T-helper 2 cell (primary cell): ENCODE measurements around the gene VPREB3.

ENCODE experiments used
- DNase-seq, 5 experiments: peaks; one replicate each; pipeline versions ENCODE4 v3.0.0 to v3.0.0-alpha.2; 2012 to 2022
- total RNA-seq, 2 donors: gene quantifications; one replicate each; lab custom pipeline; 2026; lab: John Stamatoyannopoulos, UW

VPREB3 gene, protein sequence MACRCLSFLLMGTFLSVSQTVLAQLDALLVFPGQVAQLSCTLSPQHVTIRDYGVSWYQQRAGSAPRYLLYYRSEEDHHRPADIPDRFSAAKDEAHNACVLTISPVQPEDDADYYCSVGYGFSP
- total RNA-seq, result 0 reads per million in 2 donors

DNA sequence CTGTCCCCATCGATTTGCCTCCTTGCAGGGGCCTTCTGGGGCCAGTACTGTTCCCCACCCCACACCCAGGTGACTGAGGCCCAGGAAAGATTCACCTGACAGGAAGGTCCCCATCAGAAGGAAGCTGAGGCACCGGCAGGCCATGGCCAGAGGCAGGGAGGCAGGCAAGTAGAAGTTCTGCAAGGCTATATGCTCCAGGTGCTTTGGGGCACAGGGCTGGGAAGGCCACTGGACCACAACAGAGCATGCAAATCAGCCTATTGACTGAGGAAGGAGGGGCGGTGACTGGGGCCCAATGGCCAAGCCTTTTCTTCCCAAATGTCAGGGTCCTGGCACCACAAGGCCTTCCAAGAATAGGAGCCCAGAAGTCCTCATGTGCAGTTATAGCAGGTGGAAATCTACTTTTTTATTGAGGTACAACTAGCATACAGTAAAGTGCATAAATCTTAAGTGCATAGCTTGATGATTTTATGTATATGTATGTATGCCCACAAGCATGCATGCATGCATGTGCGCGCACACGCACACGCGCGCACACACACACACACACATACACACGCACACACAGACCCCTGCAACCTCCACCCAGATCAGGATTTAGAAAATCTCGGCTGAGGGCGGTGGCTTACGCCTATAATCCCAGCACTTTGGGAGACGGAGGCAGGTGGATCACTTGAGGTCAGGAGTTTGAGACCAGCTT is at the start of gene VPREB3:
Gene VPREB3 (minus strand): TSS at position 206 of the 700 bp plus-strand sequence. CDS start 62 bp downstream, at position 144.
- DNase-seq, result no peak

DNA sequence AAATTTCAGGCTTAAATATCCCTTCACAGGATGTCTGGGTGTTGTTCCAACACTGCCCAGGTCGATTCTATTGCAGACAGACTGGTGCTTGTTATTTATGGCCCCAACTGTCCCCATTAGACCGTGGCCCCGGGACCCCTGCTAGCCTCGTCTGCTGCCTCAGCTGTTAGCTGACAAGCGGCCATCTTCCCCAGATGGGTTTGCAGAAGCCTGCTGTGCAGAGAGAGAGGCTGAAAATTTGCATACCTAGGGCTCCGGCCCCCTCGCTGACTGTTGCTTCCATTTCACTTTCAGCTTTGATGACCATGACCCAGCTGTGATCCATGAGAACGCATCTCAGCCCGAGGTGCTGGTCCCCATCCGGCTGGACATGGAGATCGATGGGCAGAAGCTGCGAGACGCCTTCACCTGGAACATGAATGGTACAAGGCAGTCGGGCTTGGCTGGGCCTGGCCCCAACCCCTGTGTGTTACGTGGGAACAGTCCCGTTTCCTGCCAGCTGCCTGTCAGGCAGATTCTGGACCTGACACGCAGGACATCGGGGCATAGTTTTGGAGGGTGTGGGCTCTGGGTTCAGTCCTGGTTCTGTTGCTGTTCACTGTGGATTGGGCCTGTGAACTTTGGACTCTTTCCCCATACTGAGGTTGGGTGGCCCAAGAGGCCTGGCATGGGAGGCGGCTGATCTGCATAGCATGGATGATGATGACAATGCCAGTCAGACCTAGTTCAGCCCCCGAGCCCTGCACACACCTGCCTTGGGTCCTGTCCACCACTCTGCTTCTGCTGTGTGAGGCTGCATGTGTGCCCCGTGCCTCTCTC is 49.0 kb upstream of the VPREB3 start:
- no peak for DNase-seq

- DNase-seq, result no peak
Observed at GRCh38 chr22:23801886-23802377, 47.7 kb upstream of the VPREB3 start.

DNA sequence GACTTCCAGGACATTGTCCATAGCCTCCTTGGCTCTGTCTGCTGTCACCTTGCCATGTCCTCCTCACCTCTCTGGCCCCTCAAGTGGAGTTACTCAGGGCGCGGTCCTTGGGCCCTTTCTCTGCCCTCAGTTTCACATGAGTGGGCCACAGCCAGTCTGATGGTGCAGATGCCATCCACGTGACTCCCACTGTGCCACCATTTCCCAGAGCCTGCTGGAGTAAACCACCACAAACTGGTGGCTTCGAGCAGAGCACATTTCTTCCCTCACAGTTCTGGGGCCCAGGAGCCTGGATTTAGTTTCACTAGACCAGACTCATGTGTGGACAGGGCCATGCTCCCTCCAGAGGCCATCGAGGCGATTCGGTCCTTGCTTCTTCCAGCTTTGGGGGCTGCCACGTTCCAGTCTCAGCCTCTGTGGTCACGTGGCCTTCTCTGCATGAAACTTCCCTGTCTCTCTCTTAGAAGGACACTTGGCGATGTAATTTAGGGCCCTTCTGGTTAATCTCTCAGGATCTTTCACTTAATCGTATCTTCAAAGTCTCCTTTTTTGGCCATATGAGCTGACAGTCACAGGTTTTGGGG is 47.1 kb upstream of the VPREB3 start:
- DNase-seq, result no peak

DNA sequence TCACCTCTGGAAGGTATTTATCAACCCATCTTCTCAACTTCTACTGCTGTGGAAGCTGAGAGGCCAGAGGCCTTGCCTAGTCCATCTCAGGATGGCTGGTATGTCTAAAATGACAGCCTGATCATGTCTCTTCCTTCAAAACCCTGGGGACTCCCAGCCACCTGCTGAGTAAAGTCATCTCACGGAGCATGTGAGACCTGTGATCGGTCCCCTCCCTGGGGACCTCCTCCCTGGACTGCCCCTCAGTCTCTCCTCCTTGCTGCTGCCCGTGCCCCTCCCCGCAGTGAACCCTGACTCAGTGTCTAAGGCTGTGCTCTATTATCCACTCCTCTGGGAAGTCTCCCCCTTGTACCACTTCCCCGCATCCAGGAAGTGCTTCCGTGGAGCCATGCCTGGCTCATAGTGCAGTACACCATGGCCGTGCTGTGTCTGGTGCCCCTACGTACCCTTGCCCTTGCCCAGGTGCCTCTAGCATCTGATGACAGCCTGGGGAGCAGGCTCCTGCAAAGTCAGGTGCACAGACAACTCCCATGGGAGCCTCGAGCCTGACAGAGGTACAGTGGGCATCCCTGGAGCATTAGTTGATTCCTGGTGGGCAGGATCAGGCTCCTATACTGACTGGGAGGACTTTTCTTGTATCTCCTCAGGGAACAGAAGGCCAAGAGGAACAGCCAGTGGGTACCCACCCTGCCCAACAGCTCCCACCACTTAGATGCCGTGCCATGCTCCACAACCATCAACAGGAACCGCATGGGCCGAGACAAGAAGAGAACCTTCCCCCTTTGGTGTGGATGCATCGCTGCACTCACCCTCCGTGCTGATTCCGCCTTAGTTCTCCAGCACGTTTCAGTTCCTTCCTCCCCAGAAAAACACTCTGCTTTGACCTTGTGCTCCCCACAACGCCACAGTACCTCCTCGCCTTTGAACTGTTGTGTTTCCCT is 46.3 kb upstream of the VPREB3 start:
- no peak for DNase-seq

DNA sequence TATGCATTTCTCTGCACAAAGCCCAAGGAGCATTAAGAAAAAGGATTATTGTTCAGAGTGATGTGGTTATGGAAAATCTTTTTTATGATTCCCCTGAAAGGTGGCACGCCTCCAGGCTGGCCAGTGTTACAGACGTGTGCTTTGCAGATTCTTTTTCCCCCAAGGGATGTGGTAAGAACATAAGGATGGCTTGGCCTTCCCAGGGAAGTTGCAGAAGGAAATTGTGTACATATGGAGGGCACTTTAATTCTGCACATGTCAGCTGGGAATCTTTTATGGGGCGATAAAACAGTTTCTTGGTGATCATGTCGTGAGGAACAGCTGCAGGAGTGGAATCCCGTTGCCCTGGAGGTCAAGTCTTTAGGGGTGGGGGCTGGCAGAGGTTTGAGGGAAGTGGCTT is 42.2 kb upstream of the VPREB3 start:
- DNase-seq, result no peak

DNA sequence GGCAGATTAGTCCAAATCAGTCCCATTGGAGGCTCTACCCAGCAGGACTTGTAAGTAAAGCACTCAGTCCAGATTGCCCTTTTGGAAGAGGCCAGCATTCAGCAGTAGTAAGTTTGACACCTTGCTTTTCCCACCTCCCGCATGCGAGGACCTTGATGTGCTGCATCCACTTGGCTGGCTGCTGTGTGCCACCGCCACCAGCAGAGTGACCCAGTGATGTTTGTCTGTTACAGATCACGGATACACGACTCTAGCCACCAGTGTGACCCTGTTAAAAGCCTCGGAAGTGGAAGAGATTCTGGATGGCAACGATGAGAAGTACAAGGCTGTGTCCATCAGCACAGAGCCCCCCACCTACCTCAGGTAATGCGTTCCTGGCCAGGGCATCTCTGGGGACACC is 39.1 kb upstream of the VPREB3 start:
- DNase-seq, result no peak

GRCh38 chr22:23791738-23792645 is 37.8 kb upstream of the VPREB3 start:
- DNase-seq, result no peak

GRCh38 chr22:23790819-23791737 is 36.9 kb upstream of the VPREB3 start:
- DNase-seq, result no peak

GRCh38 chr22:23789638-23790037 is 35.4 kb upstream of the VPREB3 start:
- no peak for DNase-seq

DNA sequence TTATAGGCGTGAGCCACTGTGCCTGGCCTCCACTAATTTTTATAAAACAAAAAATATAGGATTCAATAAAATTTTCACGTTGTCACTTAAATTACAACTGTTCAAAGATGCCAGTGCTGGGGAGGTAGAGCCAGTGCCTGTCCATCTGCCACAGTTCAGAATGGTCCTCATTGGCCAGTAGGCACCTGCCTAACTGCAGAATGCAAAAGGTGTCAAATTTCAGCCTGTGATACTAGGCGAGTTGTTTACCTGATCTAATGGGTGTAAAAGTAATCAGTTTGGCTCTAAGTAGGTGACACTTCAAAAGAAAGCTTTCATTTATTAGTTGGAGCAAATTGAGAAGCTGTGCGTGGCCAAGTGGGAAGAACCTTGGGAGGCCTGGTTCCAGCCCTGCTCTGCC is 34.9 kb upstream of the VPREB3 start:
- DNase-seq, result no peak

DNA sequence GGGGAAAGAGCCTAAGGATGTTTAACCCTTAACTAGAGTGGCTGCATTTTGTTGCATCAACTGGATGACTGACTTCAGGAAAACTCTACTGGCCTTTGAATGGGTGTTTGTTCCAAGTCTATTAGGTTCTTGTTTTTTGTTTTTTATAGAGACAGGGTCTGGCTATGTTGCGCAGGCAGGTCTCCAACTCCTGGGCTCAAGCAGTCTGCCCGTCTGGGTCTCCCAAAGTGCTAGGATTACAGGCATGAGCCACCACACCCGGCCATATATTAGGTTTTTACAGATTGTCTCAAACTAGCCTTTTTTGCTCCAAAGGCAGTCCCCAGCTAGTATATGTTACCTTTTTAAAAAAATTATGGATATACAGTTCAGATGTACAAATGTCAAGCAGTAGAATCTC is 33.7 kb upstream of the VPREB3 start:
- DNase-seq, result no peak

- DNase-seq, result no peak
Observed at GRCh38 chr22:23787600-23787896, 33.3 kb upstream of the VPREB3 start.

DNA sequence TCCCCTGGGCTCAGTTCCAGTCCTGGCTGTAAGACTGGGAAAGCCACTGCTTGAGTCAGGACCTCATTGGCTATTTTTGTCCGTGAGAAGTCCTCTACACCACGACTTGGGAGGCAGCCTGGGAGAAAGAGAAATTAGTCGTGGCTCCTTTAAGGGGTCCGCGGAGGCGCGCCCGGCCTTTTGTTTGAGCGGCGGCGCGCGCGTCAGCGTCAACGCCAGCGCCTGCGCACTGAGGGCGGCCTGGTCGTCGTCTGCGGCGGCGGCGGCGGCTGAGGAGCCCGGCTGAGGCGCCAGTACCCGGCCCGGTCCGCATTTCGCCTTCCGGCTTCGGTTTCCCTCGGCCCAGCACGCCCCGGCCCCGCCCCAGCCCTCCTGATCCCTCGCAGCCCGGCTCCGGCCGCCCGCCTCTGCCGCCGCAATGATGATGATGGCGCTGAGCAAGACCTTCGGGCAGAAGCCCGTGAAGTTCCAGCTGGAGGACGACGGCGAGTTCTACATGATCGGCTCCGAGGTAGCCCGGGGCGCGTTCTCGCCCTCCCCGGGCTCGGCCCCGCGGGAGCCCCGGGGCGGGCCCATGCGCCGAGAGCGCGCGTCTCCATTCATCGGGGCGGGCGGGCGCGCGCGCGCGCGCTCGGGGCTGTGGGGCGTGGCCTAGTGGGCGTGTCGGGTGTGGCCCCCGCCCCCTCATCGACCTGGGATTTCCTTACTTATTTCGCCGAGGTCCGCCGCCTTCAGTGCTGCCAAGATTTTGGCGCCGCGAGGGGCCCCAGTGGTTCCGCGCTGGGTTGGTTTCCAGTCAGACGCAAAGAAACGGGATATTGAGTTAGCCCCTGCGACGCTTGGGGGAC is 32.8 kb upstream of the VPREB3 start, which contains the start of gene SMARCB1:
Gene SMARCB1 (plus strand): TSS at position 215 of the 848 bp plus-strand sequence. CDS start 204 bp downstream, at position 419.
- DNase-seq, result peak; percentile 79 to 93 (median 85)

GRCh38 chr22:23786261-23786710 is 32.1 kb upstream of the VPREB3 start:
- no peak for DNase-seq

- no peak for DNase-seq
Observed at GRCh38 chr22:23784215-23784732, 30.0 kb upstream of the VPREB3 start.

GRCh38 chr22:23783265-23784150 is 29.3 kb upstream of the VPREB3 start:
- DNase-seq, result no peak
